Fibroblast of skin of back (primary cell): ENCODE data around the gene CUL1.

Source experiments
- DNase-seq: peaks from one replicate; pipeline ENCODE4 v3.0.0-alpha.2; 2013

Gene CUL1

GRCh38 chr7:148809856-148810255 is 111.2 kb downstream of the CUL1 start:
- no peak for DNase-seq

DNA sequence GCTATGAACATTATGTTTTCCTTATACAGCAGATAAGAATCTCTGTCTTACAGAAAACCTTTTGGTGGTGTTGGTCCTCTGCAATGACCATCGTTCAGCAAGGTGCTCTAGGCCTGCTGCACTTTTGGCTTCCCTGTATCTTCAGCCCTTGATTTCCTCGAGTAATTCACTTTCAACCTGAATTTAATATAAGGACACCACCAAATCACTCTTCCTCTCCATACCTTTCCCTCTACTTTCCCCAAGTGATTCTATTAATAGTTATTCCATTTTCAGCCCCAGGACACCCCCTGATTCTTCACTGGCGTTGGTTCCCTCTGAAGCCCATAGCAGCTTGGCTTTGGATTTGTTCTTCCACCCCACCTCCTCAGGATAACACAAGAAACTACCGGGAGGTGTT is 113.2 kb downstream of the CUL1 start:
- DNase-seq, result no peak

- DNase-seq, result no peak
These were observed 115.2 kb downstream of the CUL1 start for GRCh38 chr7:148813890-148814289.

DNA sequence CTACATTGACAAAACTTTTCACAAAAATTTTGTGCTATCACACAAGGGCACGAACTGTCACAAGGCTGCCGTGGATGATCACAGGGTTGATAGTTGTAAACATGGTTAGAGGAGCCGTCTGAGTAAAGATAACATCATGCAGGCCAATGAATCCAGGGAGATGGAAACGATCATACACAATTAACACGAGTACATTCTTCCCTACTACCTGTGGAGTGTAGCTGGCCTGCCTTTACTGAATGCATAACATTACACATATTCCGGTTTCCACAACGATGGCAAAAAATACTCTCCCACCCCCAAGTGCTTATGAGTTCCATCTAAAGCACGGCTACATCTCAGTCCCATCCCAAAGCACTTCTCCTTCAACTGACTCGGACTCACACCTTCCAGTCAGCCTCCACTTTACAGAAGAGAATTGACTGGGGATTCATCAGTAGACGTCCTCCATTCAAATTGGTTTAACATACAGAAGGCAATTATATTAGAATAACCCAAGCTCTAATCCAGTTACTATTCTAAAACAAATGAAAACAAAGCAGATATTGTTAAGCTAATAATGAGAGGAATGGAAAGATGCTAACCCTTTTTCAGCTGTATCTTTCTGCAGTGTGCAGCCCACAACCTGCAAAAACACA is 116.3 kb downstream of the CUL1 start:
- no peak for DNase-seq

GRCh38 chr7:148815612-148816011 is 116.9 kb downstream of the CUL1 start:
- no peak for DNase-seq

GRCh38 chr7:148819697-148820360 is 121.1 kb downstream of the CUL1 start:
- DNase-seq, result peak; percentile 60

- no peak for DNase-seq
These were observed 122.7 kb downstream of the CUL1 start for GRCh38 chr7:148821422-148821821.

- DNase-seq, result no peak
These were observed 126.2 kb downstream of the CUL1 start for GRCh38 chr7:148824864-148825263.

DNA sequence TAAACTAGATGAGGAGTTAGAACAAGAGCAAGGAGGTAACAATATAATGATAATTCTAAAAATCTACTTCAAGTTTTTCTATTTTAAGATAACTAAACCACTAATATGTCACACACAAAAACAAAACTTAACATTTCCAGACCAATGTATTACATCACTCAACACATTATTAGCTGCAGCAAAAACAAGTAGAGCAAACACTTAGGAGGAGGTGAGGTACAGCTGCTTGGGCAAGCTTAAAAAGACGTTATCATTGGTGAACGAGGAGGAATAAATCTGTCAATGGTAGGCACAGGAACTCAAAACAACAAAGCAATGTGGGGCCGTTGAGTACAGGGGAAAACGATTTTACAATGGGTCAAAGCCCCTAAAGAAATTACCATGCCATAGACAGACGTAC is 126.6 kb downstream of the CUL1 start:
- DNase-seq, result no peak

GRCh38 chr7:148828965-148829364 is 130.3 kb downstream of the CUL1 start:
- DNase-seq, result no peak

- no peak for DNase-seq
These were observed 132.4 kb downstream of the CUL1 start for GRCh38 chr7:148830897-148831692.

DNA sequence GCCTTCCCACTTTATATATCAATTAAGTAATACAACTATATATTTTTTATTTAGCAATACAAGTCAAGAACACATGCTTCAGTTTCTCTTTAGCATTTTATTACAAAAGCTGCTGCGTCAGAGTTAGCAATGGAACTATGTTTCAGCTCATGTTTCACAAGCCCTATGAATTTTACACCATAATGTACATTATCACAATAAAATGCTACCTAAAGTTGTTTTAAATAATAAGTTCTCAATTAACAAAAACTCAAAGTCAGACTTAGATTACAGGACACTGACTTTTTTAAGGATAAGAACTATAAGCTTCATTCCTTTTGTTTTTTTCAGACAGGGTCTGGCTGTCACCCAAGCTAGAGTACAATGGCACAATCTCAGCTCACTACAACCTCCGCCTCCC is 133.1 kb downstream of the CUL1 start:
- DNase-seq, result no peak

GRCh38 chr7:148834605-148835004 is 135.9 kb downstream of the CUL1 start:
- DNase-seq, result no peak

GRCh38 chr7:148835854-148836253 is 137.2 kb downstream of the CUL1 start:
- no peak for DNase-seq

GRCh38 chr7:148838905-148839304 is 140.2 kb downstream of the CUL1 start:
- DNase-seq, result no peak

DNA sequence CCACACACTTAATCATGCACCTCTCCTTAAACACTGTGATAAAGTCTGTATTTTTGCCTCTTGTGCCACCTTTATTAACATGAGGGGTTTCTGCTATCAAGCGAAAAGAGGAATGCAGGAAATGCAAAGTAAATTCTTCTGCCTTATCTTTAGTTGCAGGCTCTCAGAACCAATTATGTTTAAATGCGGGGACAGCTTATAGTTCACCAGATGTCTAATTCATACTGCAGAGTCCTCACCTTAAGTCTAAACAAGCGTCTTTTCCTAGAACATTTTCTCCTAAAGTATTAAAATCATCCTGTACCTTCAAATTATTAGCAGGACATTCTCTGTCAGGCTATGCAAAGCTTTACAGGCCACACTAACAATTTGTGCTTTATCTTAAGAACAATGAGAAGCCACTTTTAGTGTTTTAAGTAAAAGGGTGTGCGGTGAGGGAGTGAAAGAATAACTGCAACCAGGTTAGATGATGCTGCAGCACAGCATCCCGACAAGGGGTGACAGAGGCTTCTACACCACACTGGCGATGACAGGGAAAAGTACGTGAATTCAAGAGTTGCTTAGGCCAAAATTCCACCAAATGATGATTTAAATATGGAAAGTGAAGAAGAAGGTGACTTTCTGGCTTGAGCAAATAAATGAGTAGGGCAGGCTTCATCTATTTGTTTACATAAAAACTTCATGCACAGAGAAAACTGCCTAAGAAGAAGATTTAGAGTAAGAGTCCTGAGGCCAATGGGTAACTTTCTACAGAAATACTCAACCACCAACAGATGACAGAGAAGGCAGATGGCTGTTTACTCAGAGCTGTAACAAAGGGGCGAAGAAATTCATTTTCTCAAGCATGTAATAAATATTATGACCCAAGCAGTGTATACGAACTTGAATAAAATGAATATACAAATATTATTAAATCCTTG is 149.4 kb downstream of the CUL1 start:
- DNase-seq, result no peak

- DNase-seq, result no peak
These were observed 150.8 kb downstream of the CUL1 start for GRCh38 chr7:148849393-148850098.

DNA sequence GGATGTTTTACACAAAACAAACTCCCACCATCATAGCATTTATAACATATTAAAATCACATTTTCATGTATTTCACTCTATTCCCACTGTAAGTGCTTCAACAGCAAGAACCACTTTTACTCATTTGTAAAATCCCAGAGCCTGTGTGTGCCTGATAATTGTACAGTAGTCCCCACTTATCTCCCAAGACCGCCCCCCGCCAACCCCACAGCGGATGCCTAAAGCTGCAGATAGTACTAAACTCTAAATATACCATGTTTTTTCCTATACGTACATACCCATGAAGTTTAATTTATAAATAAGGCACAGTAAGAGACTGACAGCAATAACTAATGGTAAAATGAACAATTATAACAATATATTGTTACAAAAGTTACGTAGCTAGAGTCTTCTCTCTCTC is 151.9 kb downstream of the CUL1 start:
- no peak for DNase-seq
